Small intestine (tissue), 7 donors: Measurements from ENCODE around the gene PRICKLE3. TPM values are rescaled to one million over a fixed set of nuclear protein-coding genes. Genes with fewer than 3 reads are reported as not detected.
"Not testable (repeated sequence)": the region's sequence is repeated elsewhere in the genome, so short reads cannot be mapped to it uniquely, and the experiment has no call there.

Experiments used
- DNase-seq, 2 donors: peaks; one replicate each; pipeline versions ENCODE4 v3.0.0 to v3.0.0-alpha.2; 2013
- FAIRE-seq: peaks from 2 replicates; lab custom pipeline; 2012; peaks lifted over from hg19 to GRCh38; lab: Jason Lieb, UNC
- H3K27ac ChIP-seq, 3 donors: one replicate each; pipeline ENCODE4 v1.5.1; 2013; ENCODE audit warnings: low read length in 2 of 3, mild to moderate bottlenecking in 2 of 3, control low read depth in 1 of 3, inconsistent platforms in 1 of 3, low read depth in 1 of 3, moderate library complexity in 1 of 3
- H3K27me3 ChIP-seq, 3 donors: one replicate each; pipeline ENCODE4 v1.6.1; 2013; ENCODE audit warnings: low read length in 3 of 3, inconsistent platforms in 1 of 3; ENCODE audit not compliant: control insufficient read depth in 3 of 3, insufficient read depth in 3 of 3
- H3K36me3 ChIP-seq, 3 donors: one replicate each; pipeline ENCODE4 v1.6.1; 2013; ENCODE audit warnings: low read length in 3 of 3, inconsistent platforms in 1 of 3, low read depth in 1 of 3, mild to moderate bottlenecking in 1 of 3, moderate library complexity in 1 of 3; ENCODE audit not compliant: control insufficient read depth in 3 of 3, insufficient read depth in 2 of 3
- H3K4me1 ChIP-seq, 3 donors: one replicate each; pipeline ENCODE4 v1.6.1; 2013; ENCODE audit warnings: low read length in 2 of 3, inconsistent platforms in 1 of 3, low read depth in 1 of 3, mild to moderate bottlenecking in 1 of 3, moderate library complexity in 1 of 3; ENCODE audit not compliant: control insufficient read depth in 3 of 3, insufficient read depth in 2 of 3
- H3K4me3 ChIP-seq, 3 donors: one replicate each; pipeline ENCODE4 v1.5.1; 2013; ENCODE audit warnings: low read length in 3 of 3, control low read depth in 1 of 3, inconsistent platforms in 1 of 3, low read depth in 1 of 3, mild to moderate bottlenecking in 1 of 3, moderate library complexity in 1 of 3
- H3K9me3 ChIP-seq, 2 donors: one replicate each; pipeline ENCODE4 v1.6.1; 2013; ENCODE audit warnings: low read depth in 1 of 2, low read length in 1 of 2; ENCODE audit not compliant: control insufficient read depth in 2 of 2, insufficient read depth in 1 of 2
- WGBS, 3 donors: extraction: QIAGEN DNeasy Blood & Tissue Kit; methylation state at CpG; one replicate each; pipeline ENCODE4 v1.1.7; 2013; 5-methylcytosine and 5-hydroxymethylcytosine counted together
- polyA plus RNA-seq, 4 donors: library from polyadenylated mRNA; stranded (reverse) in 3 of 4; unstranded in 1 of 4; fragments of 200-250 nt in 3 of 4; fragments of 120-200 nt in 1 of 4; gene quantifications; one replicate each; pipeline versions ENCODE4 v1.2.1 to v1.2.3, GENCODE V29; 2013
- donor health status: healthy with polysubstance abuse.
- donor health status: control.
- donor health status: control.
- donor health status: Bipolar disorder and iron deficiency.
- donor health status: healthy.

Gene PRICKLE3
- polyA plus RNA-seq, 4 donors, result 3.6 to 6.8 (median 5.5) TPM

DNA sequence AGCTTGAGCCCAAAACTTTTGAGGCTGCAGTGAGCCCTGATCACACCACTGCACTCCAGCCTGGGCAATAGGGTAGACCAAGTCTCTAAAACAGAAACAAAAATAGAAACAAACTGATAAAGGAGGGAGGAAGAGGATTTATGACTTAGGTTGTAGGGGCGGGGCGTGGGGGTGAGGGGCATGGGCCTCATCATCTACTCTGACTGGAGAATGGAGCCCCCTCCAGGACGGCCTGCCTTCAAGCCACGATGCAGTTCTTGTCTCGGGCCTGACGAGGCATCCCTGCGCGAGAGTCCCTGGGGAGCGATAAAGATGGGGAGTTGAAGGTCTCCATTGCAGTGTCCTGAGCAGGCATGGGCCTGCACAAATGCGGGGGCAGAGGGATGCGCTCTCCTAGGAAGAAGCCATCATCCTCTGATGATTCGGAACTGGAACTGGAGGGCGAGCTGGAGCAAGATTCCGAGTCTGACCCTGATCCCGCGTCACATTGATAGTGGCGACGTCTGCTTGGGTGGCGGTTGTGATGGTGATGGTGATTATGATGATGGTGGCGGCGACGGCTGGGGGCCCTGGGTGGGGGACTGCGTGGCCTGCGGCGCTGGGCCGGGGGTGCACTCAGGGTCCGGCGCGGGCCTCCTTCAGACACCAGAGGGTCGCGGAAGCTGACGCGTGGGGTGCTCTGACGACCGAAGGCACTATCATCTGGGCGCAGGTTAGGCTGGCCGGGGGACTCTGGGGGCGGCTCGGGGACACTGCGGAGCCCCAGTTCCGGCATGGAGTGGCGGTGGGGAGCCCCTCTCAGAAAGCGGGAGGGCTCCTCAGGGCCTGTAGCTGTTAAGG, 10.5 kb downstream of the PRICKLE3 start:
- H3K27ac ChIP-seq, result no peak overlapping the region
- no peaks in the 10 kb centered on the region for H3K27me3 ChIP-seq
- H3K4me1 ChIP-seq, result peaks cover 0 to 5% (median 0%) of the 10 kb centered on the region in 3 donors
- DNase-seq (no peak), FAIRE-seq (no peak)
- no peak overlapping the region for H3K4me3 ChIP-seq
- H3K9me3 ChIP-seq, result no peaks in the 10 kb centered on the region
- peaks cover 0 to 64% (median 9%) of the 10 kb centered on the region in 3 donors for H3K36me3 ChIP-seq
- 90 to 93% (median 92%) methylated on average over 21 to 43 of the region's 43 CpGs for WGBS, 3 donors

DNA sequence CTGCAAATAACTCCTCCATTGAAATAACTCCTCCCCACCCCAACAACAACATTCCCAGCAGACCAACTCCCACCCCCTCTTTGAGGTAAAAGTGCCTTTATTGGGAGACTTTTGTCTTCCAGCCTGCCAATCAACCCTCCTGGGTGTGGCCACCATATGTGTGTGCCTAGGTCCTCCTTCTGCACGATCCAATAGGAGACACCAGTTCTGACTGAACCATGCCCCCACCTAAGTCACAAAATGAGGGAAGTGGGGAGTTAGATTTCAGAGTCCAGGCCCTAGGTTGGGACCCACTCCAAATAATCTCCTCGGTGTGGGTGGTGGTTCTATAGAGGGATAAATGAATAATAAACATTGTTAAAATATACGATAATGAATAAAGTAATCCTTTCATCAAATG, 11.4 kb downstream of the PRICKLE3 start:
- H3K4me3 ChIP-seq, result no peak overlapping the region
- WGBS, 3 donors, result 43 to 65% (median 48%) methylated on average over 3 of the region's 3 CpGs
- no peaks in the 10 kb centered on the region for H3K27me3 ChIP-seq
- H3K36me3 ChIP-seq, result peaks cover 0 to 62% (median 8%) of the 10 kb centered on the region in 3 donors
- H3K4me1 ChIP-seq, result peaks cover 0 to 5% (median 0%) of the 10 kb centered on the region in 3 donors
- no peak for DNase-seq
- H3K9me3 ChIP-seq, result no peaks in the 10 kb centered on the region
- H3K27ac ChIP-seq, result no peak overlapping the region
- FAIRE-seq, result no peak

- not testable (repeated sequence) for H3K27me3 ChIP-seq, DNase-seq, H3K9me3 ChIP-seq, FAIRE-seq, H3K4me1 ChIP-seq, H3K4me3 ChIP-seq
- Histone ChIP-seq H3K36me3 (peaks cover 0 to 50% (median 4%) of the 10 kb centered on the region in 3 donors), H3K27ac (peak overlapping the region in 1 of 3 donors; percentile 96)
- WGBS, 3 donors, result 91 to 94% (median 94%) methylated on average over 4 to 8 of the region's 8 CpGs
These were observed 12.6 kb downstream of the PRICKLE3 start for GRCh38 chrX:49173544-49173943.

DNA sequence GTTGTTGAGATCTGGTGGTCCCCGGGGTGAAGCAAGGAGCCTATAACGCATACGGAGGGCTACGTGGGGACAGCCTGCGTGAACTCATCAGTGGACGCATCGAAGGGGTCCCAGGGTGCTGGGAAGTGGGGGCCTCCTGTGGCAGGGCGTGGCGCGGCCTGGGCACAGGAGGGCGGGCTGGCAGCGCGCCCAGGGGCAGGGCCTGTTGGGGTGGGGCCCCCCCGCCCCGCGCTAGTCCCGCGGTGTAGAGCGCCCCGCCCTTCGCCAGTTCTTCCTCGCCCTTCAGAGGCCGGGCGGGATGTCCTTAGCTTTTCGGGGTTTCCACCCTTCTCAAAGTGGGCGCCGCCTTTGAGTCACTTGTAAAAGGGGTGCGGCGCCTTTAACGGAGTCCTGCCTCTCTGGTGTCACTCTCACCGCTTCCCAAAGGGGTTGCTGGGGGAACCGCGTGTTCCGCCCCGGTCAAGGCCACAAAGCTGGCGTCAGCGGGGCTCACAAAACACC, 13.8 kb downstream of the PRICKLE3 start:
- DNase-seq (peak; percentile 76 to 81), FAIRE-seq (no peak)
- peak overlapping the region; percentile 56 to 81 (median 57) for H3K4me3 ChIP-seq
- peaks cover 0 to 12% (median 4%) of the 10 kb centered on the region in 3 donors for H3K4me1 ChIP-seq
- 1 to 48% (median 21%) methylated on average over 18 to 37 of the region's 37 CpGs for WGBS, 3 donors
- H3K27me3 ChIP-seq, result no peaks in the 10 kb centered on the region
- H3K9me3 ChIP-seq, result no peaks in the 10 kb centered on the region
- peaks cover 0 to 38% (median 4%) of the 10 kb centered on the region in 3 donors for H3K36me3 ChIP-seq
- peak overlapping the region; percentile 70 to 96 (median 83) for H3K27ac ChIP-seq

DNA sequence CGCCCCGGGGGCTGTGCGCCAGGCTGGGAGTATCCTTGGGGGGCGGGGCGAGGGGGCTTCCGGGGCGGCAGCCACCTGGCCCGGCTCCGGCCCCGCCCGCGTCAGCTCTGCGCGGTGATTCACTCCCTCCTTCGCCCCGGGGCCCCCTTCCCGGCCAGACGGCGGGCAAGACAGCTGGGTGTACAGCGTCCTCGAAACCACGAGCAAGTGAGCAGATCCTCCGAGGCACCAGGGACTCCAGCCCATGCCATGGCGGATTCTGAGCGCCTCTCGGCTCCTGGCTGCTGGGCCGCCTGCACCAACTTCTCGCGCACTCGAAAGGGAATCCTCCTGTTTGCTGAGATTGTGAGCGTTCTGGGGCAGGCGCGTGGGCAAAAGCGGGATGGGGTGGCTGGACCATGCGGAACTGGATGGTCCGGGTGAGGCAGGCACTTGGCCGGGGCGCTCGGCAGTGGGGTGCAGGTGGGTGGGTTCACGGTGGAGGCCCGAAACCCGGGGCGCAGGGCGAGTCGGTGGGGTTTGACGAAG, 14.4 kb downstream of the PRICKLE3 start, which contains the start of gene PLP2:
PLP2 (plus strand) TSS at position 147 of the 528 bp plus-strand sequence; CDS start at position 250, 103 bp downstream.
- H3K4me3 ChIP-seq, result peak within 1 kb of the TSS; percentile 56 to 81 (median 57)
- H3K27me3 ChIP-seq, result no peaks in the 10 kb centered on the region
- no peaks in the 10 kb centered on the region for H3K9me3 ChIP-seq
- H3K27ac ChIP-seq, result peak within 1 kb of the TSS; percentile 70 to 96 (median 83)
- FAIRE-seq (no peak), DNase-seq (peak; percentile 56 to 73)
- peaks cover 0 to 15% (median 4%) of the 10 kb centered on the region in 3 donors for H3K4me1 ChIP-seq
- peaks cover 0 to 36% (median 4%) of the 10 kb centered on the region in 3 donors for H3K36me3 ChIP-seq
- 1 to 40% (median 5%) methylated on average over 20 to 46 of the region's 46 CpGs for WGBS, 3 donors

DNA sequence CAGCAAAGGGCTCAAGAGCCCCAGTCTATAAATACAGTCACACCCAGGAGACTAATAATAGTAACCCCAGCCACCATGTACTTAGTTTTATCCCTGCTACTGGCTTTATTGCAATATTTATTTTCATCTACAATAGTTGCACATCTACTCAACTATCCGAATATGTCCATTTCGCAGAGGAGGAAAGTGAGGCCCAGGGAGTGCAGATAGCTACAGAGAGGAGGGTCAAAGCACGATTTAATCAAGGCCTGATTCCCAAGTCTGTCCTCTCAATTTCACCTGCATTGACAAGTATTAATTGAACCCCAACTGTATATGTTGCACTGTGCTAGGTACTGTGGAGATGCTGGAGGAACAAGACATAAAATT, 18.4 kb downstream of the PRICKLE3 start:
- Histone ChIP-seq H3K4me1 (peaks cover 0 to 12% (median 4%) of the 10 kb centered on the region in 3 donors), H3K27me3 (no peaks in the 10 kb centered on the region), H3K27ac (peak overlapping the region; percentile 63 to 98 (median 94)), H3K4me3 (peak overlapping the region in 1 of 3 donors; percentile 34), H3K9me3 (no peaks in the 10 kb centered on the region), H3K36me3 (peaks cover 0 to 4% (median 0%) of the 10 kb centered on the region in 3 donors)
- FAIRE-seq (no peak), DNase-seq (no peak)
- WGBS, 3 donors, result 56 to 75% (median 65%) methylated on average over 3 of the region's 3 CpGs

DNA sequence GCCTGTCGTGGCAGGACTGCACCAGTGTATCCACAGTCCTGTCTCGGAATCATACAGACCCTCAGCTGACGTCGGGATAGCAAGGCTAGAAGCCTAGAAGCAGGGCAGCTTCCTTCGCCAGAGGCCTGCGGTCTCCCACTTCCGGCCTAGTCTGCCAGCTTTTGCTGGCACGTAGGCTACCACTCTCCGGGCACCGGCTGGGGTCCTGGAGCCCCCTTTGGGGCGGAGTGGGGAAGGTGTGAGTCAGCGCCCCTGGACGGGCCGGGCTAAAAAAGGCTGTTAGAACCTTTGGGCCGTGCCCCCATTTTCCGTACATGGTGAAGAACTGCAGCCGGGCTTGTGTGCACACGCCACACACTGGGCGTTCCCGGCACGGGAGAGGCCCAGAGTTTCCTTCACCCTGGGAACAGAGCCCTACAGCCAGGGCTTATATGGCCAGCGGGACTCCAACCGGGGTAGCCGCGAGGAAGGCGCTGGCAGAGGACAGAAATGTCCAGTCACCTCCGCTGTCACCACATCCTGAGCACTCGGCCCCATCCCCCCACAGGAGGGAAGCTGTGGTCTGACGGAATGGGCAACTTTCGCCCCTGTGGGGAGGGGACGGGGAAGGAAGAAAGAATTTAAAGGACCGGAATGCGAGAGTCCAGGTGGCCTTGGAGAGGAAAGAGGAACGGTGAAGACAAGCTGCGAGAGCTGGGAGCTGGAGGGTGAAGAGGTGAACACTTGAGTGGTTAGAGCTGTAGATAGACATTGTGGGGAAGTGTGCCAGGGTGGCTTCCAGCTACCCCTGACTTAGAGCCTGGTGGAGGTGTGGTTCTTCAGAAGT, 19.0 kb downstream of the PRICKLE3 start:
- Histone ChIP-seq H3K27ac (peak overlapping the region; percentile 63 to 98 (median 94)), H3K4me3 (peak overlapping the region in 2 of 3 donors; percentile 34 to 50), H3K9me3 (no peaks in the 10 kb centered on the region), H3K27me3 (no peaks in the 10 kb centered on the region), H3K36me3 (peaks cover 0 to 4% (median 0%) of the 10 kb centered on the region in 3 donors), H3K4me1 (peaks cover 0 to 12% (median 4%) of the 10 kb centered on the region in 3 donors)
- FAIRE-seq (no peak), DNase-seq (peak; percentile 63 to 70)
- WGBS, 3 donors, result 2 to 39% (median 17%) methylated on average over 28 to 35 of the region's 35 CpGs
